GM18909 (cell line): ENCODE measurements around the gene BID.

Experiments used
- ATAC-seq: cut with Tn5 transposase; IDR thresholded peaks from one replicate; pipeline ENCODE4 v1.9.1; 2021; ENCODE audit warnings: mild to moderate bottlenecking; ENCODE audit not compliant: unreplicated experiment, poor library complexity

Gene BID

DNA sequence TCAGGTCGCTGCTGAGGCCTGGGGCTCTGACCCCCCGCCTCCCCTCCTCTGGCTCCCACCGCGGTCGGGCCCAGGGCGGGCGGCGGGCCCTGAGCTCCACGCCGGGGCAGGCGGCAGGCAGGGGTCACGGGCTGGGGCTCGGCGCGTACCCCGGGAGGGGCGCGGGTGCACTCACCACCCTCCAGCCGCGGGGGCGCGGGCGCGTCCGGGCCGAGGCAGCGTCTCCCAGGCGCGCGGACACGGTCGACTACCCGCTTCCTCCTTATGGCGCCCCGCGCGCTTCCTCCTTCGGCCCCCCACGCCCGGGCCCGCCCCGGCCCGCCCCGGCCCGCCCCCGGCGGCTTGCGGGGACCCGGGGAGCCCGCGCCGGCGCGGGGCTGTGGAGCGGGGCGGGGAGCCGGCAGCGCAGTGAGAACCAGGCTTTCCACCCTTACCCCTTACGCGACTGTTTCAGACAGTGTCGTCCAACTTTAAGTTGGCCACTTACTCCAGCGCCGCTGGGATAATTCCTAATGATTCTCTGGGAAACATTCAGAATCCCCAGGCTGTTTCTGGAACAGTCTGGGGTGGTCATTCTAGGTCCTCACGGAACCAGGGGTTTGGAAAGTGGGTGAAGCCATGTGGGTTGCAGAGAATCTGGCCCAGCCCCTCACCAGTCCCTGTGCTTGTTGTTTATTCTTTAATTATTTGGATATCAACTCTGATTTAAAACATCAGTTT lies at the start of gene BID:
Gene BID, minus strand, starts transcription at position 264 of the 720 bp plus-strand sequence. CDS start 24,353 bp downstream, outside the sequence.
- ATAC-seq: peak; percentile 30

DNA sequence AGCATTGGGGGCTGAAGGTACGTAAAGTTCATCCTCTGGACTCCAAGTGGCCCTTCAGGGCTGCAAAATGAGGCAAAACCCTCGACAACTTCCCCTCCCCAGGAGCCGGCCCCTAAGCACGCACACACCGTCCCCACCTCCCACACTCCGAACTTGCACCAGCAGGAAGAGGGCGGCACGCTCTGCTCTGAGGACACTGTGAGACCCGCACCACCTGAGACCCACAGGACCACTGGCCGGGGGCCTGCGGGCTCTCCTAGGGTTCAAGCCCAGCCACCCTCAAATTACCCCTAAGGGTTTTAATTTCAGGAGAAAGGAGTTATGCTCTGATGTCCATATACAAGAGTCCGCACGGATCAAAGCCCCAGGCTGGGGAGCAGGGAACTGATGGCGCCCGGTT lies 49.7 kb upstream of the BID start:
- no peak for ATAC-seq

DNA sequence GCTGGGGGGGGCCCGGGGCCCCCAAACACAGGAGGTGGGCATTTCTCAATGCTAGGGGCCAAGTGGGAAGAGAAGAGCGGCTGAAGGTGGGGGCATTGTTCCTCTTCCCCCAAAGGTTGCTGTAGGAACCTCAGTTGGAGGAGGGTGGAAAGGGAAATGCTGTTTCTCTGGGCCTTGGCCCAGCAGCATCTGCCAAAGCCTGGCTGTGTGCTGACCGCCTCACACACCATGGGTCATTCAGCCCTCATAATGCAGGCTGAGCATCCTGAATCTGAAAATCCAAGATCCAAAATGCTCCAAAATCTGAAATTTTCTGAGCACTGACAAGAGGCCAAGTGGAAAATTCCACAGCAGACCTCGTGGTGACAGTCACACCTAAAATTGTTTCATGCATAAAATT lies 49.0 kb upstream of the BID start:
- ATAC-seq: no peak

DNA sequence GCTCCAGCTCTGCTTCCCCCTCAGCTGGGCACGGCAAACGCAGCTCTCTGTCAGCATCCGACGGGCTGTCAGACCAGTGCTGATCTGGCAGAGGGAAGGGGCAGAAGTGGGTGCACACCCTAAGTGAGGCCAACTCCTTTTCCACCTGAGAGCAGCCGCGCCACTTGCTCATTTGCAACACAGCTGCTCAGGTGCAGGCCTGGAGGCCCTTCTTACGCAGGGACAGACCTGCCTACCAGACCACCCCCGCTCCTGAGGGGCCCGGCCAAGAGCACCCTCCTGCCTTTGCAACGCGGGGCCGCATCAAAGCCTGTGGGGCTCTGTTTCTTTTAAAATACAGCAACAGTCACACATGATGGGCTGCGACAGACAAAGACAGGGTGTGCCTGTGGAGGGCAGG lies 47.8 kb upstream of the BID start:
- no peak for ATAC-seq

DNA sequence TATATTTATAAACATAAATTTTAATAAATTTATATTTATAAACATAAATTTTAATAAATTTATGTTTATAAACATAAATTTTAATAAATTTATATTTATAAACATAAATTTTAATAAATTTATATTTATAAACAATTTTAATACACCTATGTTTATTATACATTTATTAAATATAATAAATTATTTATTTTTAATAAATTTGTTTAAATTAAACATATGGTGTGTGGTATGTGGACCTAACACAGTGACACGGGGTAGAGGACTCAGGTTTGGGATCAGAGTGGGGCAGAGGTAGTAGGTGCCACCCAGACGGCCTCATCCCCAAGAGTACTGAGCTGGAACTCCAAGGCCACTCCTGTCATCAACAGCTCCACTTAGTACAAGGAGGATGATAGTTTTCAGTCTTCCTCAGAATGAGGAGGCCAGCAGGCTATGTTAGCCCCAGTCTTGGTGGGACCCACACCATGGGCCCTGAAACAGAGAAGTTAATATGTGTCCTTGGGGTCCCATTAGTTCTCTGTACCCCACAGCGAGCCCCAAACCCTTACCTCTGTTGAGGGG lies 46.7 kb upstream of the BID start:
- ATAC-seq: no peak

DNA sequence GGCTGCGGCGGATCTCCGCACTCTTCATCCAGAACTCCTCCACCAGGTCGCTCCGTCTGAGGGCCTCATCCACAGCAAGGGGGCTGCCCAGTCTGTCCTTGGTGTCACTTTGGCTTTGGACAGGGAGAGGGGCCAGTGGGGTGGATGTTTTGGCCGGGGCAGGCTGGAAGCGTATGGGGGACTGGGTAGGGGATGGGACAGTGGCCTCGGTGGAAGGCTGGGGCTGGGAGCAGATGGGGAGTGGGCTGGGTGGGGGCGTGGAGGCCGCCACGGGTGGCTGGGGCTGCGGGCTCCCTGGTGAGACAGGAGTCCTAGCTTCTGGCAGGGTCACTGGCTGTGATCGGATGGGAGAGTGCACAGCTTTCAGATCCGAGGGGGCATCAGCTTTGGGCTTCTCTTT lies 44.4 kb upstream of the BID start:
- ATAC-seq: no peak

DNA sequence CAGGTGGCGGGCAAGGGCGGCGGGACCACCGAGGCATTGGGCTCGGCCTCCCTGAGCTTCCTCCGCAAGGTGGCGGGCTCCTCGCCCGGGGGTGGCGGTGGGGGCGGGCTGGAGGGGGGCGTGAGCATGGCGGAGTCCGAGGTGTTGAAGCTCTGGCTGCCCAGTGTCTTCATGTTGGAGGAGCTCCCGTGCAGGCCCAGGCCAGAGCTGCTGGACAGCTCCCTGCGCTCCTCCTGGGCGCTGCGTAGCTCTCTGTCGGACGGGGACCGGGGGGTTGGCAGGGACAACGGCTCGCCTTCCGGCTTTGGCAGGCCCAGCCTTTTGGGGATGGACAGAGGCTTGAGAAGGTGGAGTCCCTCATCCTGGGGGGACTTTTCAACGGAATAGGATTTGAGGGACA lies 43.9 kb upstream of the BID start:
- ATAC-seq: no peak

DNA sequence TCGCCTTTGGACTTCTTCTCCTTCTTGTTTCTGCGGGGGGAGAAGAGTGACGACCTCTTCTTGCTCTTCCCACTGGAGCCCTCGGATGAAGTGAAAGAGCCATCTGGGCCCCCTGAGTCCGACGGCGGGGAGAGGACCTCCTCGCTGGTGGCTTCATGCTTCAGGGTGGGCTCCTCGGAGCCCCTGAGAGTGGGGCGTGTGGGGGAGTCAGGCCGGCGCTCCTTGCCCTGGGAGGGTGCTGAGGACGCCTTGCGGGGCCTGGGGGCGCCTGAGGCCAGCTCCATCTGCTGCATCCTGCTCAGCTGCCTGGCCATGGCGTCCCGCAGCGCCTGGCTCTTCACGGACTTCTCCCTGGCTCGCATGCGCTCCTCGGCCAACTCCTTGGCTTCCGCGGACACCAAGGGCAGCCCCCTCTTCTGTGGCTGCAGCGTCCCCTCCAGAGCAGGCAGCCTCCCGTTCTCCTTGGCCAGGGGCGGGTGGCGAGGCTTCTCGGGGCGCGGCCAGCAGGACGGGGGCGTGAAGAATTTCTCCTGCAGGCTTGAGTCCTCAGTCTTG lies 43.3 kb upstream of the BID start:
- no peak for ATAC-seq

DNA sequence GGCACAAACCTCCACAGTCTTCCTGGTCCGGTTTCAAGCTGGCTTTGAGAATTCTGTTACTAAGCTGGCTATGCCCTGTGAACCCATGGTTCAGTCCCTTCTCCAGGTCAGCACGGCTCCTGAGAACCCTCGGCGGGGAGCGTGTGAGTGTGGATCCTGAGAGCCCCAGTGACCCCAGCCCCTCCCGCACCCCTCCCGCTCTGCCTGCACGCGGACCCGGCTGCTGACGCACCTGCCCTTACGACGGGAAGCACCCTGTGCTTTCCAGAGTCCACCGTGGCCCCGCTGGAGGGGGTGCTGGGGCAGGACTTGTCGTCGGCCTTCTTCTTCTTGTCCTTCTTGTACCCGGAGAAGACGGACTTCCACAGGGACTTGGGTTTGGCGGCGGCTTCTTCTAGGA lies 42.8 kb upstream of the BID start:
- no peak for ATAC-seq

DNA sequence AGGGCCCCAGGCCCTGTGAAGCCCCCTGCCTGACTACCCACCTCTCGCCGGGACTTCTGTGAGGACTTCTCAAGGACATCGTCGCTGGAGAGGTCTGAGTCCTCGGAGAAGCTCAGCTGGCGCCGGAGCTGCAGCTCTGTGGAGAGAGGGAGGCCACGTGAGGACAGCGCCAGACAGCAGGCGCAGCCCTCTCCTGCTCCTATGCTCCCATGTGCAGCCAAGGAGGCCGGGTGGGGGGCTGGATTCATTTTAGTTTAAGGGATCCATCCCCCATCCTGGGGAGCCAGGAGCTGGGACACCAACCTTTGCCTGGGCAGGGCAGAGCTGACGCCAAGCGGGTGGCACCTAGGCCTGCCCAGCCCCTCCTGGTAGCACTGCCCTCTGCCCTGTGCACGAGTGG lies 42.4 kb upstream of the BID start:
- ATAC-seq: no peak

DNA sequence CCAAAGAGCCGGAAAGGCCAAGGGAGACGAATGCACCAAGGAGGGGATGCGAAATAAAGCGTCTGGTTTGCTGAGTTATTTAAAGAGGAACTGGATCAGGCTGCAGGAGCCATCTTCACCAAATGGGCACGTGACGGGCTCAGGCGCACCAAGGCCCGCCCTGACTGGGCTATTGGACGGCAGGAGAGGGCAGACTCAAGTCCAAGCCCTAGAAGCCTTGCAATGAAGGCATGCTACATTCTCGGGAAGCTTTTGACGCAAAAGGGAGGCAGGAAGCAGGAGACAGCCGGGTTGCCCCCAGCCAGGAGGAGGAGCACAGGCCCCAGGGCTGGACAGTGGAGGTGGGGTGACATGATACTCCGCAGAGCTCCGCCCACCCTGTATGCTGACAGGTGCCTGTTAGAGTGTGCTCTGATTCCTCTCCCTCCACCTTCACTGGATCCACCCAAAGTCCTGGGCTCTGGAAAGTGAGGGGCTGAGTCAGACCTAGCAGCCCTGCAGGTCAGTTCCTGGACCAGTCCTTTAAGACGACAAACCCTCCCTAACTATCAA lies 41.5 kb upstream of the BID start:
- no peak for ATAC-seq

DNA sequence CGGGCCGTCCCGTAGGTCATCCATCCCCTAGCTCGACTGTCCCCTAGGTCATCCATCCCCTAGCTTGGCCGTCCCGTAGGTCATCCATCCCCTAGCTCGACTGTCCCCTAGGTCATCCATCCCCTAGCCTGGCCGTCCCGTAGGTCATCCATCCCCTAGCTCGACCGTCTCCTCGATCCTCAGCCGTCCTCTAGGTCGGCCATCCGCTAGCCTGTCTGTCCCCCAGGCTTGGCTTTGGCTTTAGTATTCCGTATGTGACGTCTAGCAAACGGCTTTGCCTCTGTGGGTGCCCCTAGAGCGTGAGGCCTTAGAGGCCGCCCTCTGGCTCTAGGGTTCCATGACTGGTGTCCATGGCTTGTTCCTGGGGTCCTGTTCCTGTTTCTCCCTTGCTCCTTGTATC lies 40.6 kb upstream of the BID start:
- ATAC-seq: no peak

DNA sequence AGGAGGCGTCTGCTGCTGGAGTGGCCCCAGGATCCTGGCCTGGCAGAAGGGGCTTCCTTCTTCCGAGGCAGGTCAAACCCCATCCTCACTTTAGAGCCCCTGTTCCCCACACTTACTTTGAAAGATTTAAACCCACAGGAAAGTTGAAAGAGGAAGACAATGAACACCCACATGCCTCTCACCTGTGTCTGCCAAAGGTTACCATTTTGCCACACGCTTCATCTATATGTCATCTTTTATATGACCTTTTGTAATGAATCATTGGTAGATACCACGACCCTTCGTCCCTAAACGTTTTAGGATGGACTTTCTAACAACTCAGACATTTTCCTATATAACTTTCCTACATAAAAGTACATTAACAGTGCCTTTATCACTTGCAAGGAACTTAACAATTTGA lies 39.8 kb upstream of the BID start:
- ATAC-seq: no peak

DNA sequence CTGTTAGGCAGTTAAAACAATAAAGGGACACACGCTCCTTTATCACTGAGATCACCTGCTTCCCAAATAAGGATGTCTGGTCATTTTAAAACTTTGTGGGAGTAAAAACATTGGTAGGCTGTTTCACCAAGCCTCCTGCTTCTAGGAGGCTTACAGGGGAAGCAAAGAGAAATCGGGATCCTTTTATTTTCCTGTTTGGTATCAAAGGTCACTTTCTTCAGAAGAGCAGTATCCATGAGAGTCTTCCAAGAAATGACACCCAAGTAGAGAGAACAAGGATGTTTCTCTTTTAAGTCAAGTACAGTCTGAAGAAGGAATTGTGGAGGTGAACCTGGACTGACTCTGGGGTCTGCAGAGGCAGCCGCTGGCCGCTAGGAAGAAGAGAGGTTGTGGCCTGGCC lies 36.9 kb upstream of the BID start:
- no peak for ATAC-seq

DNA sequence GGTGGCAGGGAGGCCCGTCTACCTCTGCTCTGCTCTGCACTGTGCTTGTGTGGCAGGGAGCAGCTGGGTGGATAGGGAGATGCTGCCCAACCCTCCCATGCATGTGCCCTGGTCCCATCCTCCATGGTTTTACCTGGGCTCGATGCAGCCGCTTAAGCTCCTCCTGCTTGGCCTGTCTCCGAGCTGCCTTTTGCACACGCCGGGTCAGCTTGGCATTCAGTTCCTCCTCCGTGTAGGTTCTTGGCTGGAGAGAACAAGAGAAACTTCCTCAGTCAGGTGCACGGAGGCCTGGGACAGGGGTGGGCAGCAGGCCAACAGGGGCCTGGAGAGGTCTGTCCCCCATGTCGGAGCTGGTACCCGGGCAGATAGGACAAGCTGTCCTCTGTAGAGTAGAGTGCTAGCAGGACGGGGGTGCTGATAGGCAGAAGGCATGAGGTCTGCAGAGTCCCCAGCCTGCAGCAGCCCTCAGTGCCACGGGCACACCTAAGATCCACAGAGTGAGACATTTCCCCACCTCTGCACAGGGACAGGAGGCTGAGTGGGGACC lies 36.4 kb upstream of the BID start:
- ATAC-seq: no peak

DNA sequence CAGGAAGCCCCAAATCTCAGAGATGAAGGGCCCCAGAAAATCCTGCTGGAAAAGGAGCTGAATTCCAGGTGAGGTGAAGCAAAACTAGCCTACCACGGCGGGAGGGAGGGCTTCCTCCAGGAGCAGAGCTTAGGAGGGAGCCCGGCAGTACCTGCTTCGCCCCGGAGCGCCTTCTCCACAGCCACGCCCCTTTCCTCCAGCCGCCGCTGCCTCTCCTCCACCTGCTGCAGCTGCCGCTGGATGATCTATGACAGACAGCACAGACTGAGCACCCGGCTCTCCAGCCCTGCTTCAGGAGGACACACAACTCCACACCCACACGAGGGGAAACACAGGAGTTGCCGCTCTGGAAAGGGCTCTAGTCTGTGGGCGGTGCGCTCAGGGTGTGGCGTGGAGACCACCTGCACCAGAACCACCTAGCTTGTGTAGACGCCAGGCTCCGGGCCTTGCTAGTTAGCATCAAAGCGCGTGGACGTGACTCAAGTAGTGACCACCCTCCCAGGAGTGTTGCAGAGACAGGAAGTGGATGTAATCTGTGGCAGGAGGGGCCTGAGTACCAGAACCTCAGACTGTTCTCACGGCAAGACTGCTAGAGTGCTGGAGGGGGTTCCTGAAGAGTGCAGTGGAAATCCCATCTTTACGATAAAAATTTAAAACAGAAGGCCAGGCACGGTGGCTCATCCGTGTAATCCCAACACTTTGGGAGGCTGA lies 34.6 kb upstream of the BID start:
- no peak for ATAC-seq

DNA sequence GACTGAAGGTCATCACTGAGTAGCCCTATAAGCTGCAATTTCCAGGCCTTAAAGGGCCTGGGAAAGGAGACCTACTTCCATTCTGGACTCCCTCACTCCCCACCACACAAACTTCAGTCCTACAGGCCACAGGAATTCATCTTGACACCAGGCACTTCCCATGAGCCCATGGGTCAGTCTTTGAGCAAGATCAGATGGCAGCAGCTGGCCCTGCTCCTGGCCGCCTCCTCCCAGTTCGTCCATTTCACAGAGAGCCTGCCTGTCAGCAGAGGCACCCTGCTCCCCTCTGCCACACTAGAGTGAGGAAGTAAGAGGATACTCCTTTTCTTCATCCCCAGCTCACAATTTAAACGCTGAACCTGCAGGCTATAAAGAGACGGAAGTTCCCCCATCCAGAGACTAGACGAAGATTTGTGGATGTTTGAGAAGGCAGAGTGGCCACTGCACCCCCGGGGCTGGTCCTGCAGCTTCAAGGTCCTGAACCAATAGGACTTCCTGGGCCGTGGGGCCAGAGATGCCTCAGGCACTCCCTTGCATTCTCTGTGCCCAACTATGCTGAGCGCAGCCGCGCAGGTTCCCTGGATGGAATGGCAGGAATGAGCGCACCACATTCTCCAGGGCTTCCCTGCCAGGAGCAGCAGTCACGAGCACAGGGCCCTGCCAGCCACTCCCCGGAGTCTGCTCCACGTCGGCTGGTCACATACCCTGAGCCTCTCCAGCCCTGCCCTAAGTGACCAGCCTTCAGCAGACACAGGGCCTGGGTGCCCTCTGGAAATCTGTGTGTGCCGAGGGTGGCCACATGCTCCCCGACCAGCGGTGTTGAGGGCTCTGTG lies 33.5 kb upstream of the BID start:
- no peak for ATAC-seq

DNA sequence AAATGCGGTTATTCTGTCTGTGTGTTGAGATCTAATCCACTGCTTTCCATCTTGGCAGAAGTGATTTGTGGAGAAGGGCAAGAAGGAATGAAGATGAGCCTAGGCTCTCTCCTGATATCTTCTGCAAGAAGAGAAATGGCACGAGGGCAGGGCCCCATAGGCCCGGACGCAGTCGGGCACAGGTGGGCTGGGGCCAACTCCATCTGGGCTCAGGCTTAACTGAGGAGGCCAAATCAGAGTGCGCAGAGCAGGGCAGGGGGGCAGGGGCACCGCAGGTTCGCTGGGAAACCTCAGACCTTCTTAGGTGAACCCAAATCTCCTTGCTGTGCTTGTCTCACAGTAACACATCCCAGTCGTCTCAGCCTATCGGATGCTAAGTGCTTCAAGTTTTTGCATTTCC lies 32.8 kb upstream of the BID start:
- ATAC-seq: no peak

DNA sequence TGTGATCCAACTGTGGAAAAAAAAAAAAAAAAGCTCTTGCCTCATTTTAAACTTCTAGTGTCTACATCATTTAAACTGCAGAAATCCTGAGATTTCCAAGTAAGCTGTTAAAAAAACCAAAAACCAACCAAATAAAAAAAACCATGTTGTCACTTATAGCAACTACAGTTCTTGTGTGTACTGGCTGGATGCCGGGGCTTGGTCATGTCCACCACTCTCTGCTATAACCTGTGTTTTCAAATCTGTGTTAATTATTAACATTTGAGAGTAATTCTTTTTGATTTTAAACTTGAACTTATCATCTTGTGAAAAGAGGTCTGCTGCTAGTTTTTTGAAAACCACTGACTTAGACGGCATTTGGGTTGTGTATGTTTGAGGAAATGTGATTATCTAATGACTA lies 32.2 kb upstream of the BID start:
- no peak for ATAC-seq
